Kidney epithelial cell (primary cell): Measurements from ENCODE around the gene AHNAK2. TPM values are rescaled to one million over a fixed set of nuclear protein-coding genes. Genes with fewer than 3 reads are reported as not detected.

Experiments
- DNase-seq: peaks from one replicate; pipeline ENCODE4 v3.0.0-alpha.2; 2010; ENCODE audit warnings: low read depth
- H3K27me3 ChIP-seq: 2 replicates; pipeline ENCODE4 v1.6.0; 2011; ENCODE audit warnings: low read length; ENCODE audit not compliant: control insufficient read depth, insufficient read depth
- H3K36me3 ChIP-seq: 2 replicates; pipeline ENCODE4 v1.5.1; 2011; ENCODE audit warnings: low read length; ENCODE audit not compliant: control insufficient read depth, insufficient read depth
- H3K4me3 ChIP-seq: 2 replicates; pipeline ENCODE4 v1.5.1; 2011; ENCODE audit warnings: low read depth, mild to moderate bottlenecking, control low read depth, low read length
- total RNA-seq: library from RNA; depleted of rRNA; stranded (reverse); fragments of >200 nt; gene quantifications from 2 replicates; pipeline ENCODE4 v1.2.3, GENCODE V29; 2015
- TF ChIP-seq, protein P1 (sequence below): IDR thresholded peaks from 2 replicates; pipeline ENCODE4 v1.5.1; 2011; ENCODE audit warnings: mild to moderate bottlenecking, moderate library complexity, low read length, control low read depth, inconsistent platforms; ENCODE audit not compliant: insufficient read depth, poor library complexity, severe bottlenecking

The AHNAK2 gene
- total RNA-seq, 1 donor from 2014 or later, result 121 TPM

GRCh38 chr14:104973385-104974145 is 4.6 kb downstream of the AHNAK2 start:
- no peak overlapping the region for H3K4me3 ChIP-seq
- H3K27me3 ChIP-seq, result no peaks in the 10 kb centered on the region
- DNase-seq, result no peak
- H3K36me3 ChIP-seq, result no peaks in the 10 kb centered on the region
- TF ChIP-seq, protein P1, sequence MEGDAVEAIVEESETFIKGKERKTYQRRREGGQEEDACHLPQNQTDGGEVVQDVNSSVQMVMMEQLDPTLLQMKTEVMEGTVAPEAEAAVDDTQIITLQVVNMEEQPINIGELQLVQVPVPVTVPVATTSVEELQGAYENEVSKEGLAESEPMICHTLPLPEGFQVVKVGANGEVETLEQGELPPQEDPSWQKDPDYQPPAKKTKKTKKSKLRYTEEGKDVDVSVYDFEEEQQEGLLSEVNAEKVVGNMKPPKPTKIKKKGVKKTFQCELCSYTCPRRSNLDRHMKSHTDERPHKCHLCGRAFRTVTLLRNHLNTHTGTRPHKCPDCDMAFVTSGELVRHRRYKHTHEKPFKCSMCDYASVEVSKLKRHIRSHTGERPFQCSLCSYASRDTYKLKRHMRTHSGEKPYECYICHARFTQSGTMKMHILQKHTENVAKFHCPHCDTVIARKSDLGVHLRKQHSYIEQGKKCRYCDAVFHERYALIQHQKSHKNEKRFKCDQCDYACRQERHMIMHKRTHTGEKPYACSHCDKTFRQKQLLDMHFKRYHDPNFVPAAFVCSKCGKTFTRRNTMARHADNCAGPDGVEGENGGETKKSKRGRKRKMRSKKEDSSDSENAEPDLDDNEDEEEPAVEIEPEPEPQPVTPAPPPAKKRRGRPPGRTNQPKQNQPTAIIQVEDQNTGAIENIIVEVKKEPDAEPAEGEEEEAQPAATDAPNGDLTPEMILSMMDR, result no peak

DNA sequence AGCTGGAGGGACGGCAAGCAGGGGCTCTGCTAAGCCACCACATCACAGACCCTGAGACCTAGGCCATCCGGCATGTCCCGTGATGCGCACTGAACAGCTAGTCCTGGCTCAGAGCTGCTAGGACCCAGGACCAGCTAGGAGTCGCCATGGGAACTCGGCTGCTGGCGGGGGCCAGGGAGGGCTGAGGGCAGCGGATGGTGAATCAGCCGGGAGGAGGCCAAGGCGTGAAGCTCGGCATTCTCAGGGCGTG is 5.1 kb downstream of the AHNAK2 start:
- Histone ChIP-seq H3K4me3 (no peak overlapping the region), H3K27me3 (no peaks in the 10 kb centered on the region)
- DNase-seq, result peak; percentile 92

GRCh38 chr14:104972301-104973134 is 5.7 kb downstream of the AHNAK2 start:
- TF ChIP-seq, protein P1, result peak; percentile 10
- H3K4me3 ChIP-seq, result no peak overlapping the region
- no peak for DNase-seq
- H3K27me3 ChIP-seq, result no peaks in the 10 kb centered on the region
- no peaks in the 10 kb centered on the region for H3K36me3 ChIP-seq

More for the DNA sequence above, 5.1 kb downstream of the AHNAK2 start:
- H3K36me3 ChIP-seq, result no peaks in the 10 kb centered on the region
- TF ChIP-seq, protein P1, result no peak

DNA sequence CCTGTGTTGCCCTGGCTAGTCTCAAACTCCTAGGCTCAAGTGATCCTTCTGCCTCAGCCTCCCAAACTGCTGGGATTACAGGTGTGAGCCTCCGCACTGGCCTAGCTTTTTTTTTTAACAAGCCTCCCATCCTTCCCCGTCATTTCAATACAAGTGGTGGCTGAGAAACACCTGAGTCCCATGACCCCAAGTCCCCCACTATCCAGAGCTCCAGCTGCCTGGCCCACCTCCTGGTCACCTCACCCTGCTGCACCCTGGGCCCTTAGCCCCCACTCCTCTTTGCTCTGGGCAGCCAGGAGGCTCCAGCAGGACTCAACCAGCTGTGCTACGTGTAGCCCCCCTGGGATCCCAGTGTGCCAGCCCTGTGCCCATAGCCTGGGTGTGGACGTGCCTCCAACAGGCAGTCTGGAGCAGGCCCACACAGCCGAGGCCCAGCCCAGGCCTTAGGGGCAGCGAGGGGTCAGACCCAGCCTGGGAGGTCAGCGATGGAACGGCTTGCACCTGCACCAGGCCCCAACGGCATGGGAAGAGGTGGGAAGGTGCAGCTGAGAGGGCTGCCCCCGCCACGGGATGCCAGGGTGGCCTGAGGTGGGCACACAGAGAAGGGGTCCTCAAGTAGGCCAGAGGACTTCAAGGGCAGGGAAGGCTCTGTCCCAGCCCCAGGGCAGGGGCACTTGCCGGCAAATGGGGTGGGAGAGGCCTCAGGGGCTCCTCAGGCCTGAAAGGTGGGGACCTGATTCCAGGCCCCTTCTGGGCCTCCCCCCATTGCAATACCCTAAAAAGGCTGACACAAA is 6.5 kb downstream of the AHNAK2 start:
- Histone ChIP-seq H3K4me3 (no peak overlapping the region), H3K27me3 (no peaks in the 10 kb centered on the region), H3K36me3 (no peaks in the 10 kb centered on the region)
- DNase-seq, result no peak
- TF ChIP-seq, protein P1, result no peak

- TF ChIP-seq, protein P1, result no peak
- H3K4me3 ChIP-seq, result peak overlapping the region; percentile 6
- DNase-seq, result no peak
- H3K27me3 ChIP-seq, result no peaks in the 10 kb centered on the region
- H3K36me3 ChIP-seq, result no peaks in the 10 kb centered on the region
Measured at GRCh38 chr14:104970231-104971068, 7.7 kb downstream of the AHNAK2 start.
